ENCODE data around the gene OPN4. TPM values are rescaled to one million over a fixed set of nuclear protein-coding genes. Genes with fewer than 3 reads are reported as not detected.

OPN4 gene
- polyA plus RNA-seq, 4 donors = not detected

- no peak for DNase-seq (ENCODE audit: low read depth in 4 of 4, low spot score in 2 of 4)
These were observed 7.0 kb downstream of the OPN4 start for GRCh38 chr10:86661161-86662025.

- DNase-seq (ENCODE audit: low read depth in 4 of 4, low spot score in 2 of 4) = no peak
These were observed 8.1 kb downstream of the OPN4 start for GRCh38 chr10:86662186-86663045.

- DNase-seq (ENCODE audit: low read depth in 4 of 4, low spot score in 2 of 4) = no peak
These were observed 8.6 kb downstream of the OPN4 start for GRCh38 chr10:86663046-86663345.

GRCh38 chr10:86663576-86664339 is 9.4 kb downstream of the OPN4 start:
- DNase-seq (ENCODE audit: low read depth in 4 of 4, low spot score in 2 of 4) = no peak

- no peak for DNase-seq (ENCODE audit: low read depth in 4 of 4, low spot score in 2 of 4)
These were observed 10.2 kb downstream of the OPN4 start for GRCh38 chr10:86664341-86665217.

- no peak for DNase-seq (ENCODE audit: low read depth in 4 of 4, low spot score in 2 of 4)
These were observed 10.9 kb downstream of the OPN4 start for GRCh38 chr10:86665218-86665607.

GRCh38 chr10:86665868-86666267 is 11.5 kb downstream of the OPN4 start:
- no peak for DNase-seq (ENCODE audit: low read depth in 4 of 4, low spot score in 2 of 4)

GRCh38 chr10:86666538-86666937 is 12.2 kb downstream of the OPN4 start:
- no peak for DNase-seq (ENCODE audit: low read depth in 4 of 4, low spot score in 2 of 4)

GRCh38 chr10:86667421-86668181 is 13.3 kb downstream of the OPN4 start:
- DNase-seq (ENCODE audit: low read depth in 4 of 4, low spot score in 2 of 4) = no peak

- no peak for DNase-seq (ENCODE audit: low read depth in 4 of 4, low spot score in 2 of 4)
These were observed 14.2 kb downstream of the OPN4 start, which contains the start of gene LDB3 for GRCh38 chr10:86668297-86669165. TSS of gene LDB3 (plus strand) at chr10:86668511. CDS start at chr10:86668692, 181 bp downstream.

- no peak for DNase-seq (ENCODE audit: low read depth in 4 of 4, low spot score in 2 of 4)
These were observed 16.0 kb downstream of the OPN4 start for GRCh38 chr10:86670290-86670811.

- DNase-seq (ENCODE audit: low read depth in 4 of 4, low spot score in 2 of 4) = no peak
These were observed 16.5 kb downstream of the OPN4 start for GRCh38 chr10:86670876-86671275.

GRCh38 chr10:86671419-86671818 is 17.1 kb downstream of the OPN4 start:
- DNase-seq (ENCODE audit: low read depth in 4 of 4, low spot score in 2 of 4) = no peak

- DNase-seq (ENCODE audit: low read depth in 4 of 4, low spot score in 2 of 4) = no peak
These were observed 17.8 kb downstream of the OPN4 start for GRCh38 chr10:86671985-86672710.

- DNase-seq (ENCODE audit: low read depth in 4 of 4, low spot score in 2 of 4) = no peak
These were observed 19.0 kb downstream of the OPN4 start for GRCh38 chr10:86673216-86673826.

- no peak for DNase-seq (ENCODE audit: low read depth in 4 of 4, low spot score in 2 of 4)
These were observed 19.7 kb downstream of the OPN4 start for GRCh38 chr10:86673827-86674581.

Measured in left renal cortex interstitium (tissue), 4 donors.